H9 (cell line): ENCODE measurements around the gene HRH1. TPM values are rescaled to one million over a fixed set of nuclear protein-coding genes. Genes with fewer than 3 reads are reported as not detected.
A peak's percentile ranks its signal among the peaks of the same experiment; 100 is the strongest.

Source experiments
- DNase-seq: peaks from one replicate; pipeline ENCODE4 v3.0.0-alpha.2; 2017
- H2AFZ ChIP-seq: one replicate; pipeline ENCODE4 v1.6.1; 2013; ENCODE audit warnings: mild to moderate bottlenecking, low read length, control low read depth, moderate library complexity
- H2AK5ac ChIP-seq: 2 replicates; pipeline ENCODE4 v1.6.1; 2013; ENCODE audit warnings: low read length, control low read depth, mixed read lengths; ENCODE audit not compliant: insufficient read length
- H2BK120ac ChIP-seq: one replicate; pipeline ENCODE4 v1.6.1; 2013; ENCODE audit warnings: low read depth, mild to moderate bottlenecking, low read length, control low read depth, inconsistent platforms; ENCODE audit not compliant: poor library complexity, severe bottlenecking
- H2BK12ac ChIP-seq: 2 replicates; pipeline ENCODE4 v1.6.1; 2013; ENCODE audit warnings: low read length, control low read depth, mixed read lengths, low read depth; ENCODE audit not compliant: insufficient read length
- H2BK15ac ChIP-seq: 2 replicates; pipeline ENCODE4 v1.6.1; 2013; ENCODE audit warnings: low read depth, low read length, control low read depth
- H2BK20ac ChIP-seq: one replicate; pipeline ENCODE4 v1.6.1; 2013; ENCODE audit warnings: low read depth, mild to moderate bottlenecking, low read length, control low read depth, inconsistent platforms; ENCODE audit not compliant: poor library complexity, severe bottlenecking
- H2BK5ac ChIP-seq: 2 replicates; pipeline ENCODE4 v1.6.1; 2013; ENCODE audit warnings: low read length, control low read depth, mixed read lengths; ENCODE audit not compliant: insufficient read length
- H3K14ac ChIP-seq: 2 replicates; pipeline ENCODE4 v1.6.1; 2013; ENCODE audit warnings: low read length, control low read depth; ENCODE audit not compliant: insufficient read depth
- H3K18ac ChIP-seq: 2 replicates; pipeline ENCODE4 v1.6.1; 2013; ENCODE audit warnings: low read depth, mild to moderate bottlenecking, mixed read lengths, low read length, control low read depth; ENCODE audit not compliant: insufficient read length
- H3K23ac ChIP-seq: 2 replicates; pipeline ENCODE4 v1.6.1; 2013; ENCODE audit warnings: low read length, control low read depth, mixed read lengths, low read depth; ENCODE audit not compliant: insufficient read length
- H3K23me2 ChIP-seq: 2 replicates; pipeline ENCODE4 v1.6.1; 2013; ENCODE audit warnings: low read depth, mild to moderate bottlenecking, mixed read lengths, low read length, control low read depth; ENCODE audit not compliant: insufficient read length, poor library complexity, severe bottlenecking
- H3K27ac ChIP-seq: 2 replicates; pipeline ENCODE4 v1.5.1; 2013; ENCODE audit warnings: low read length, control low read depth, mixed read lengths, low read depth; ENCODE audit not compliant: insufficient read length
- H3K27me3 ChIP-seq: 2 replicates; pipeline ENCODE4 v1.6.1; 2013; ENCODE audit warnings: low read length, control low read depth, inconsistent platforms; ENCODE audit not compliant: insufficient read depth
- H3K4ac ChIP-seq: 2 replicates; pipeline ENCODE4 v1.6.1; 2013; ENCODE audit warnings: low read depth, mild to moderate bottlenecking, control low read depth, inconsistent platforms, low read length, moderate library complexity
- H3K4me1 ChIP-seq: 2 replicates; pipeline ENCODE4 v1.6.1; 2013; ENCODE audit warnings: low read length, control low read depth, inconsistent platforms; ENCODE audit not compliant: insufficient read depth
- H3K4me2 ChIP-seq: 2 replicates; pipeline ENCODE4 v1.6.1; 2013; ENCODE audit warnings: low read length, control low read depth, mixed read lengths; ENCODE audit not compliant: insufficient read length, insufficient read depth
- H3K56ac ChIP-seq: 2 replicates; pipeline ENCODE4 v1.6.1; 2013; ENCODE audit warnings: low read depth, mild to moderate bottlenecking, mixed read lengths, low read length, control low read depth; ENCODE audit not compliant: insufficient read length
- H3K79me1 ChIP-seq: 2 replicates; pipeline ENCODE4 v1.6.1; 2013; ENCODE audit warnings: low read depth, mild to moderate bottlenecking, moderate library complexity, low read length, control low read depth, inconsistent platforms; ENCODE audit not compliant: insufficient read depth, poor library complexity, severe bottlenecking
- H3K79me2 ChIP-seq: 2 replicates; pipeline ENCODE4 v1.6.1; 2013; ENCODE audit warnings: low read length, control low read depth, inconsistent platforms; ENCODE audit not compliant: insufficient read depth
- H3K9ac ChIP-seq: 2 replicates; pipeline ENCODE4 v1.6.1; 2013; ENCODE audit warnings: low read length, control low read depth, mixed read lengths; ENCODE audit not compliant: insufficient read length; ENCODE audit errors: extremely low read depth
- H3K9me3 ChIP-seq: one replicate; pipeline ENCODE4 v1.6.1; 2013; ENCODE audit warnings: low read depth, low read length, inconsistent platforms; ENCODE audit not compliant: control insufficient read depth
- H3T11ph ChIP-seq: one replicate; pipeline ENCODE4 v1.6.1; 2013; ENCODE audit warnings: mild to moderate bottlenecking, low read length, control low read depth, inconsistent platforms
- H4K20me1 ChIP-seq: one replicate; pipeline ENCODE4 v1.6.1; 2013; ENCODE audit not compliant: control insufficient read depth, insufficient read length, insufficient read depth
- H4K5ac ChIP-seq: 2 replicates; pipeline ENCODE4 v1.6.1; 2013; ENCODE audit warnings: low read depth, mild to moderate bottlenecking, mixed read lengths, low read length, control low read depth; ENCODE audit not compliant: insufficient read length
- H4K8ac ChIP-seq: replicated peaks from 2 replicates; pipeline ENCODE4 v1.6.1; 2013; ENCODE audit warnings: low read length, control low read depth, mixed read lengths, low read depth; ENCODE audit not compliant: insufficient read length
- H4K91ac ChIP-seq: 2 replicates; pipeline ENCODE4 v1.6.1; 2013; ENCODE audit warnings: low read depth, mild to moderate bottlenecking, moderate library complexity, mixed read lengths, low read length, control low read depth; ENCODE audit not compliant: insufficient read length
- H3K27ac Mint-ChIP-seq, 3 experiments: 2 replicates in 2 of 3; 3 replicates in 1 of 3; pipeline ENCODE4 v1.8.0; 2020 to 2021; ENCODE audit warnings: mixed read lengths in 3 of 3, mild to moderate bottlenecking in 1 of 3, moderate library complexity in 1 of 3
- H3K27me3 Mint-ChIP-seq: 2 replicates; pipeline ENCODE4 v1.8.0; 2021; ENCODE audit warnings: low read depth, mild to moderate bottlenecking, moderate library complexity, mixed read lengths
- H3K36me3 Mint-ChIP-seq, 3 experiments: 2 replicates in 2 of 3; 3 replicates in 1 of 3; pipeline ENCODE4 v1.8.0; 2020 to 2021; ENCODE audit warnings: low read depth in 3 of 3, mixed read lengths in 3 of 3; ENCODE audit not compliant: insufficient read depth in 1 of 3
- H3K4me1 Mint-ChIP-seq, 2 experiments: 2 replicates each; pipeline ENCODE4 v1.8.0; 2020; ENCODE audit warnings: mixed read lengths in 2 of 2
- H3K4me3 Mint-ChIP-seq, 2 experiments: 2 replicates in 1 of 2; 3 replicates in 1 of 2; pipeline ENCODE4 v1.8.0; 2020 to 2021; ENCODE audit warnings: mild to moderate bottlenecking in 2 of 2, mixed read lengths in 2 of 2, moderate library complexity in 1 of 2
- H3K9me3 Mint-ChIP-seq, 2 experiments: 2 replicates in 1 of 2; 3 replicates in 1 of 2; pipeline ENCODE4 v1.8.0; 2020; ENCODE audit warnings: mild to moderate bottlenecking in 2 of 2, mixed read lengths in 2 of 2, moderate library complexity in 1 of 2
- CTCF ChIP-seq: fragments of 200-600 bp; sonication (generic); conservative IDR thresholded peaks from 3 replicates; pipeline ENCODE4 v1.8.0; 2021; ENCODE audit warnings: antibody characterized with exemption, mild to moderate bottlenecking
- WGBS: extraction: QIAGEN DNeasy Blood & Tissue Kit; methylation state at CpG from one replicate; pipeline ENCODE4 v1.1.7; 2013; ENCODE audit warnings: missing lambda C conversion rate, low lambda C conversion rate, mixed read lengths; ENCODE audit not compliant: insufficient read length; ENCODE audit errors: extremely low coverage; 5-methylcytosine and 5-hydroxymethylcytosine counted together
- total RNA-seq: library from RNA; stranded (reverse); gene quantifications from 2 replicates; pipeline ENCODE4 v1.2.1, GENCODE V29; 2021

The HRH1 gene
- total RNA-seq, 1 experiment from 2014 or later, result 0.74 TPM

GRCh38 chr3:11211531-11212298, 57.4 kb downstream of the HRH1 start:
- no peak overlapping the region for H2BK20ac ChIP-seq
- H3K4me1 Mint-ChIP-seq, result peaks cover 0 to 2% of the 10 kb centered on the region in 2 experiments; a peak in 1 of 4 replicates
- H3K79me2 ChIP-seq, result no peaks in the 10 kb centered on the region
- no peaks in the 10 kb centered on the region for H3K36me3 Mint-ChIP-seq
- no peak overlapping the region for H3K14ac ChIP-seq
- no peaks in the 10 kb centered on the region for H3K9me3 ChIP-seq
- H3K9me3 Mint-ChIP-seq, result no peaks in the 10 kb centered on the region
- no peaks in the 10 kb centered on the region for H3K4me1 ChIP-seq
- H2AFZ ChIP-seq, result no peak overlapping the region
- no peak overlapping the region for H3K4ac ChIP-seq
- H3K79me1 ChIP-seq, result no peaks in the 10 kb centered on the region
- H3K9ac ChIP-seq, result no peak overlapping the region
- no peak overlapping the region for H3K56ac ChIP-seq
- no peaks in the 10 kb centered on the region for H3K23me2 ChIP-seq
- no peak overlapping the region for H2BK120ac ChIP-seq
- no peaks in the 10 kb centered on the region for H3K27me3 Mint-ChIP-seq
- H3K27me3 ChIP-seq, result no peaks in the 10 kb centered on the region
- no peak overlapping the region for H2BK5ac ChIP-seq
- H3T11ph ChIP-seq, result no peak overlapping the region
- DNase-seq, result no peak
- H2BK15ac ChIP-seq, result no peak overlapping the region
- WGBS, result no CpG with 5 or more reads among the region's 9 CpGs
- H3K4me2 ChIP-seq, result no peak overlapping the region
- no peak overlapping the region for H3K23ac ChIP-seq
- peak; percentile 20; the same call in 1 of the 3 replicates for TF ChIP-seq CTCF
- H3K18ac ChIP-seq, result no peak overlapping the region
- H3K27ac Mint-ChIP-seq, result no peak overlapping the region
- H3K27ac ChIP-seq, result no peak overlapping the region
- H2BK12ac ChIP-seq, result no peak overlapping the region
- no peak overlapping the region for H4K8ac ChIP-seq
- no peak overlapping the region for H4K91ac ChIP-seq
- no peak overlapping the region for H2AK5ac ChIP-seq
- no peaks in the 10 kb centered on the region for H4K20me1 ChIP-seq
- H4K5ac ChIP-seq, result no peak overlapping the region
- H3K4me3 Mint-ChIP-seq, result no peak overlapping the region
